GM03348 (cell line): ENCODE measurements around the gene PUDP.
"Not testable (repeated sequence)": the region's sequence is repeated elsewhere in the genome, so short reads cannot be mapped to it uniquely, and the experiment has no call there.

Experiments
- DNase-seq: peaks from one replicate; pipeline ENCODE4 v3.0.0; 2012; ENCODE audit warnings: low spot score

Gene PUDP

DNA sequence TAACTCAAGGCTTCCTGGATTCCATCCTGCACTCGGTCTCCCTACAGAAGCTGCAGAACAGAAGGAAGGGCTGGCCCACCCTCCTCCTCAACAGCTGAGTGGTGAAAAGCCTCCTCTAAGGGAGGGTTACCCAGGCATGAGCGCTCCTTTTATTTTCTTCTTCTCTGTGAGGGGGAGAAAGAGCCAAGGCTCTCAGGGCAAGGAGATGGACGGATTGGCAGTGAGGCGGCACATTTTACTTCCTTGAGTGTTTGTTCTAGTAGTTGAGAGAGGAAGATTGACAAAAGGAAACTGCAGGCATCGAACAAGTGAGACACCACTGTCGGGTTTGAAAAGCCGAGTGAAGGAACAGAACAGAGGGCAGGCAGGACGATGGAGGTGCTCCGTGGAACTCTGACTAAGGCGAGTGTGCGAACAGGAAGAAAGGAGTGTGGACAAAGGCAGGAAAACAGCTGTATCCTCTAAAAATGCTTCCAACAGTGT lies 38.9 kb downstream of the PUDP start:
- DNase-seq: peak; percentile 12

DNA sequence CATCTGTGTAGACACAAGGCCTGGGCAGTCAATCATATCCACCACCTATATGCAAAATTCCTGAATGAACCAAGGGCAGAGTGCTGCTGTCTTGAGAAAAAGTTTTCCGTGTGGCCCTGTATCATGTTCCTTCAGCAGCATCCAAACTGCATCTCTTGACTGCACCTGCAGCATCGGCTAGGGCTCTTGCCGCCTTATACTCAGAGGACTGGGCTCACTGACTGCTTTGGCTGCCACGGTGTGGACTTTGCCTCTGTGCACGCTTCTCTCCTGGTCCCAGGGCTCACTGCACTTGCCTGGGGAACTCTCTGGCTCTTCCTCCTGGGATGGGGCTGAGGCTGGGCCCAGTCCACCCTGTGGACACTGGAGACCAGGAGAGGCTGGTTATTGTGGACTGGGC lies 39.9 kb downstream of the PUDP start:
- no peak for DNase-seq

DNA sequence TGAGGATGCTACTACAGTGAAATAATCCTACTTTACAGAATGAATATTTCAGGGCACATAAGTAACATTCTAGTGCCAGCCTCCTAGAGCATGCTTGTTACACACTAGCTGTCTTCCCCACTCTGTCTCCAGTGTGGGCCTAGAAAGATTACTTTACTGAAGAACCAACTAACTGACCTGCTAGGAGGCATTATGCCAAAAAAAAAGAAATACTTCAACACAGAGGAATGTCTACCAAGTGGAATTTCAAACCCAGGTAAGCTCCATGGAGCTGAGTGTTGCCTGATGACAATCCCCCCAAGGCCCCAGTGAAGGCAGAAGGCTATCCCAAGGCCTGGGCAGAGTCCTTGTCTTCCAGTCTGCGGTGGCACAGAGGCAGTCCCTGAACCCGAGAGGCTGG lies 41.3 kb downstream of the PUDP start:
- no peak for DNase-seq

DNA sequence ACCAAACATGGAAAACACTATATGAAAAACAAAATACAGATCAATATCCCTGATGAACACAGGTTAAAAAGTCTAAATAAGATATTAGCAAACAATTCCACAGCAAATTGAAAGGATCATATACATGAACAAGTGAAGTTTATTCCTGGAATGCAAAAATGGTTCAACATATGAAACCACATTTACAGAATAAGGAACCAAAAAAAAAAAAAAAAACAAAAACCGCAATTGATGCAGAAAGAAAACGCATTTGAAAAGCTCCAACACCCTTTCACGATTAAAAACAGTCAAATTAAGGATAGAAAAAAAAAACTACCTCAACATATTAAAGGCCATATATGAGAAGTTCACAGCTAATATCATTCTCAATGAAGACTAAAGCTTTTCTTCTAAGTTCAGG lies 45.8 kb downstream of the PUDP start:
- DNase-seq: no peak

DNA sequence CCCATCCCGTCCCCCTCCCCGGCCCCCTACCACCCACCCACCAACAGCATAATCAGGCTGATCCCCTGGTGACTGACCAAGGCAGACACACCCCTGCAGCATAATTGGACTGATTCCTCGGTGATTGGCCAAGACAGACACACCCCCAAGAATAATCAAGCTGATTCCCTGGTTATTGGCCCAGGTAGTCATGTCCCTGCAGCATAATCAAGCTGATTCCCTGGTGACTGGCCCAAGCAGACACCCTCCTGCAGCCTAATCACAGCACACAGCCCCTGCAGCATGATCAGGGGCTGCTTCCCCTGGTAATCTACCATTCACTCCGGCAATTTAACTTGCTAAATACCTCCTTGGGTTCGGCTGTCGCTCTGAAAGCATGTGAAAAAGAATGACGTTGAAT lies 47.9 kb downstream of the PUDP start:
- no peak for DNase-seq

DNA sequence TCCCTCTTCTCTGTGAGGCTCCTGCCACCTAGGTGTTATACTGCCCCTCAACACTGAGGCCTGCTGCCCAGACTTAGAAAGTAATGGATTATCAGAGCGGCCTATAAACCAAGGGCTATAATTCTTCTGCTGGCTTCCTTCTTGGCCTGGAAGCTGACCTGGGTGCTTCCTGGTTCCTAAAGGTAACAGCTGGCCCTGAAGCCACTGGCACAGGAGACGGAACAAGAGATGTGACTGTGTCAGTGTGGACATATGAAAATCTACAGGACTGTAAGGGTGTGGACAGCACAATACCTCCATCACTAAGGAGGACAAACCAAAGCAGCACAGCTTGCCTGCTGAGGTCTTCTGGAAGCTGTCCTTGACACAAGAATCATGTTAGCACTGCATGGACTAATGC lies 52.3 kb downstream of the PUDP start:
- DNase-seq: not testable (repeated sequence)

DNA sequence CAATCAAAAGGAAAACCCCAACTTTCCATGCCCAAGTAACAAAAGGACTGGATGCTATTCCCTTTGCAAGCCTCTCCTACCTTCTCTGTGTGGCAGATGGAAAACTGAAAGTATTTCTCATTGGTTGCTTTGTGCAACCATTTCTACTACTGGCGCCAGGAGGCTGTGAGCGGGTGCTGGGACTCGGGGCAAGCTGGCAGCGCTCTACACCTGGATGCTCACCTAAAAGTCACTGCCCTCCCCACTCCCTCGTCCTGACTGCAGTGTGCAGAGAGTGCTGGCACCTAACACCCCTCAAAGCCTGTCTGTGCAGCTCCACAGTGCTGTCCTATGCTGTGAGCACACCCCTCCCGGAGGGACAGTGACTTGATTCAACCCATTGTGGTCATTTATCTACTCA lies 54.6 kb downstream of the PUDP start:
- DNase-seq: no peak

DNA sequence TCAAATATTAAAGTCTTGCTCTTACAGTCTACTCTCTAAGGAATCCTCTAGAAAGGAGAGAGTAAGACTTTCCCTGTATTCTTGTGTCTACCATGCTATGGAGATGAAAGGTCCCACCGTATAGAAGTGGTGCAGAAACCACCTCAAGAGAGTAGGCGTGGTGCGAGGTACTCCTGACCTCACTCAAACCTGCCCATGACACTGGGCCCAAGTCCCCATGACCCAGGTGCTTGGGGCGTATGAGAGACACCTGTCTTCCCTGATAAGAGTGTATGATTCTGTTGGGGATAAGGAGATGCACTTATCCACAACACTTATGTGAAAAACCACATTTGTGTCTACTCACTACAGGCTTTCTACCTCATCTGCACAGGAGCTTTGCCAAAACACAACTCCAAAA lies 55.4 kb downstream of the PUDP start:
- DNase-seq: no peak

DNA sequence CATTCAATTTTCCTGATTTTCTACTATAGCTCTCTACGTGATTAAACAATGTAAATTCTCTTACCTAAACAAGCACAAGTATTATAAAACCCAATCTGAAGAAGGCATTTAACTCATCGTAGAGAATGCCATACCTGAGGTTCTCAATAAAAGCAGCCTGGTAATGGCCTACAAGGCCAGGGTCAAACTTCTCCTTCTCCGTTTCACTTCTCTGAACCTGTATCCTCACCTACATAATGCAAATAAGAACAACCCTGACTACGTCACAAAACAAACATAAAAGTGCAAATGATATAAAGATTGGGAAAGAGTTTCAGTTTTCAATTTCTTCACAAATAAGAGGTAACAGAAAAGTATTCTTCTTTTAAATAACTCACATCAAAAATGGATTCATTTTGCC lies 56.0 kb downstream of the PUDP start:
- no peak for DNase-seq

DNA sequence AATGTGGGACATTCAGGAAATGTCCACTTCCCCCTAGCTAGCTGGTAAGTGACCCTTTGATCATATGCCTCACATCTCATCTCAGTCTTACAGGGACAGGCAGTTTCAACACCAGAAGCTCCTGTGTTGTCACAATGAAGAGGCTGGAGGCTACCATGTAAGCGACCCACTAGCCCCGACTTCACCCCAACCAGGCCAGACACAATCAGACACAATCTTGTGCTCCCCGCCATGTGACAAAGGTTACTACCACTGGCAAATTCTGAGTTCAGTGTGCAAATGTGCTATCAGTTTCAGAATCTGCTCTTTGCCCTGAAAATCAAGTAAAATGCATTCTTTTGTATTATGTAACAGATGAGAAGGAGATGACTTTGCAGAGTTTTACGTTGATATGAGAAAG lies 57.3 kb downstream of the PUDP start:
- DNase-seq: no peak

DNA sequence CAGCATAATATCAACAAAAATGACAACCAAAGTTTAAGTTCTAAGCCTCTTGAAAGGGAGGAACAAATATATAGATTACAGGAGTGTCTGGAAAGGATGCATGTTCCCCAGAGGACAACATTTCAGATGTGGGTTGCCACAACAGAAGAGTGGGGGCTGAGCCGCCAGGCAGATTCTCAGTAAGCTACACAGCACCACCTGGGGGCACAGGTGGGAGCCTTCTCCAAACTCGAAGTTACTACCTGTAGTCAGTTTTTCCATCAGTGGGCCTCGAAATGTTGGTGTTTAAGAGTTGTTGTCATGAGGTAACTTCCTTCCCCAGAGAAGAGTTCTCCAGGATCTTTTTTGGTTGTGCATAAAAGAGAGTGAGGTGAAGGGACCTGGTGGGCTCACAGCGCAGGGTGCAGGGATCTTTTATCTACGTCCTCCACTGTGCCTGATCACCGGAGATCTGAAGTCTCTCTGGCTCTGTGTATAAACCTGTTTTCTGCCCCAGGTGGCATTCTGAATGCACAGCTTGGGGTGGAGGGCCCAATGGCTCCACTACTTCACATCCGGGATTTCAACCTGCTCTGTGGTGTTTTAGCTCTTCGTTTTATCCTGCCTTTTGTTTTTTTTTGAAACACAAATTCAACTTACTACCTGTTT lies 58.9 kb downstream of the PUDP start:
- no peak for DNase-seq

DNA sequence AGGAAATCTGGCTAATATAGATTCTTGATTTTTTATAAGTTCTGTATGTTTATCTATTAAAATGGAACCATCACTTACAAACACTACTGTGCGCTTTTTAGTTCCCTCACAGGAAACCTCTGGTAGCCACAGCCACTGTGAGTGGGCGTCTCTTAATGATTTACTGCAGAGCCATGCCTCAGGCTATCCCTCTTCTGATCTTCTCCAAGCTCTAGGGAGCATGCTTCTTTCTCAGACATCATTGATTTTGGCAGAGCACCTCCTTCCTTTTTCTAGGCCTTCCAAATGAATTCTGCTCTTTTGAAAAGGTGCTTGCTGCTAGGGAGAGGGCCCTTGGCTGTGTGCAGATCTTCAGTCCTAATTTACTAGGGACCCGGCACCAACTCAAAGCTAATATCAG lies 61.6 kb downstream of the PUDP start:
- no peak for DNase-seq

DNA sequence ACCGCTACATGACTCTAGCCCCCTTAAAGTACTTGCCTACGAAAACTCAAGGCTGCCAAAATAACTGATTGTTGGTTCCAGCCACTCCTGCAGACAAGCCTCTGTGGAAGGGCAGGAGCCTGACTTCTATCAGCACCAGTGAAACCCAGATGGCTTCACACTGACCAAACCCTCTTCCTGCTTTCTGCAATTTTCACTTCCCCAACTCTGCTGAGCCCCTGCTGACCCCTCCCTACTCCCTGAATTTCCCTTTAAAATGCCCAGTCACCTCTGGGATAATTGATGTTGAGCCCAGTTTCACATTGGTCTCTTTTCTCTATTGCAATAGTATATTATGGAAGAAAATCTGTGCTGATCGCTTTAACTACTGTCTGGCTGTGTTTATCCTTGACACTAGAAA lies 62.1 kb downstream of the PUDP start:
- no peak for DNase-seq

DNA sequence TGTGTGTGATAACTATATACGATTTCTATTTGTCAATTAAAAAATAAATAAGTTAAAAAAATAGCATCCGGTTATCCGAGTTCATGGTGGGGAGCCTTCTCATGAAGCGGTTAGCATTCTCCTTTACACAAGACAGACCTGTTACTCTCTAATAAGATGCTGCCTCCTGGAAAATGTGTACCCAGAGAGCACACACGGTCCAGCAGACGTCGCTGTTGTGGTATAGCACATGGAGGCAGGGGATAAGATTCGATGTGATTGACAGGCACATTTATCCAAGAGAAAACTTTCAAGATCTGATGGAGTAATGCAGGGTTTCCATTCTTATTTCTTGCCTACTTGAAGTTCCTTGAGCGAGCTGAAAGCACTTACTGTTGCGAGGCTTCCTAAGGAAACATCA lies 63.1 kb downstream of the PUDP start:
- no peak for DNase-seq

DNA sequence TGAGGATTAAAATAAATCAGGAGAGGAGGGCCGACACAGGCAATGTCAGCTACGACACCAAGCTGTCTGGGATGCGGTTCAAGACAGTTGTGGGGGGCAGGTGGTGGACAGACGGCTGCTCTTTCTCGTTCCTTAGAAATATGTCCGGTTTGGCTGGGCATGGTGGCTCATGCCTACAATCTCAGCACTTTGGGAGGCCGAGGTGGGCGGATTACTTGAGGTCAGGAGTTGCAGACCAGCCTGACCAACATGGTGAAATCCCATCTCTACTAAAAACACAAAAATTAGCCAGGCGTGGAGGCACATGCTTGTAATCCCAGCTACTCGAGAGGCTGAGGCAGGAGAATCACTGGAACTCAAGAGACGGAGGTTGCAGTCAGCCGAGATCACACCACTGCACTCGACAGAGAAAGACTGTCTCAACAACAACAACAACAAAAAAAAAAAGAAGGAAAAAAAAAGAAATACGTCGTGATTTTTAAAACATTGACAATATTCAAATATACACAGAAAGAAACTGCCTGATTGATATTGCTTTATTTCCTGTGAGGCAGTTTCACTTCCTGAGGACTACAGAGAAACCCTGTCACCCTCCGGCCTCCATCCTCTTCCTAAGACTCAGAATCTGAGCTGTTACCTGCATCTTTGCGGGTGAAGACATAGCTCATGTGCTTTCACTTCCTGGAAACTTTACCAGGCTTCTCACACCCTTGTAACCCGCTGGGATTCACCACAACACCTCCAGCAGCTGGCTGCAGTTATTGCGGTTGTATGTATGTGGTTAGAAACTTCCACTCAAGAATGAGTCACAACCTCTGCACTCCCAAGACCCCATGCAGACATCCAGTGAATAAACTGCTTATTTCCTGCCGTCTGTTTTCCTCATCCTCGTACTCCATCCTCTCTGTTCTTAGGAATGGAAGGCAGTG lies 64.2 kb downstream of the PUDP start:
- peak; percentile 72 for DNase-seq

DNA sequence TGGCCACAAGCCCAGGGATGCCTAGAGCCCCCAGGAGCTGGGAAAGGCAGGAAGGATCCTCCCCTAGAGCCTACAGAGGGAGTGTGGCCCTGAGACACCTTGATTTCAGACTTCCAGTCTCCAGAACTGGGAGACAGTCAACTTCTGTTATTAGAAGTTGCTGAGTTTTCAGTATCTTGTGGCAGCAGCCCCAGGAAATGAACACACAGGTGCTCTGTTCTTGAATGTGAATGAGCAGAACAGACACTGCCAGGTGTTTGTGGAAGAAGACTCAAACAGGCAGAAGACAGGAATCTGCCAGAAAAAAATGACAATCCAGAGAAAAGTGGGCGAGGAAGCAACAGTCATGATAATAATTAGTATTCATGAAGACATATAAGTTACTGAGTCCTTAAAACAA lies 64.9 kb downstream of the PUDP start:
- no peak for DNase-seq

DNA sequence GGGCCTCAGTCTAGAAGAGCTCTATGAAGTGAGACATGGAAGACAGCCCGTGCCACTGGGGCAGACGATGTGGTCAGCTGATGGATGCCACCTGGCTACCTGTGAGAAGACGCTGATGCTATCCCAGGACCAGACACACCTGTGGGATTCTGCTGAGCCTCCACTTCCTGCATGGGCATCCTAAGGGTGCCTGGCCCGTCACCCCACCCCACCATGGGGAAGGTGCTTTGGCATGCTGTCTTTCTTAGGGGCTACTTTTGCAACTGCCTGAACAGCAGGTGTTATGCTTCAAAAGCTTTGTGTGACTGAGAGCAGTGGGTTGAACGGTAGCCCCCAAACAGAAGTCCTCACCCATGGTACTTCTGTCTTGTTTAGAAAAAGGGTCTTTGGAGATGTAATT lies 65.4 kb downstream of the PUDP start:
- DNase-seq: no peak

DNA sequence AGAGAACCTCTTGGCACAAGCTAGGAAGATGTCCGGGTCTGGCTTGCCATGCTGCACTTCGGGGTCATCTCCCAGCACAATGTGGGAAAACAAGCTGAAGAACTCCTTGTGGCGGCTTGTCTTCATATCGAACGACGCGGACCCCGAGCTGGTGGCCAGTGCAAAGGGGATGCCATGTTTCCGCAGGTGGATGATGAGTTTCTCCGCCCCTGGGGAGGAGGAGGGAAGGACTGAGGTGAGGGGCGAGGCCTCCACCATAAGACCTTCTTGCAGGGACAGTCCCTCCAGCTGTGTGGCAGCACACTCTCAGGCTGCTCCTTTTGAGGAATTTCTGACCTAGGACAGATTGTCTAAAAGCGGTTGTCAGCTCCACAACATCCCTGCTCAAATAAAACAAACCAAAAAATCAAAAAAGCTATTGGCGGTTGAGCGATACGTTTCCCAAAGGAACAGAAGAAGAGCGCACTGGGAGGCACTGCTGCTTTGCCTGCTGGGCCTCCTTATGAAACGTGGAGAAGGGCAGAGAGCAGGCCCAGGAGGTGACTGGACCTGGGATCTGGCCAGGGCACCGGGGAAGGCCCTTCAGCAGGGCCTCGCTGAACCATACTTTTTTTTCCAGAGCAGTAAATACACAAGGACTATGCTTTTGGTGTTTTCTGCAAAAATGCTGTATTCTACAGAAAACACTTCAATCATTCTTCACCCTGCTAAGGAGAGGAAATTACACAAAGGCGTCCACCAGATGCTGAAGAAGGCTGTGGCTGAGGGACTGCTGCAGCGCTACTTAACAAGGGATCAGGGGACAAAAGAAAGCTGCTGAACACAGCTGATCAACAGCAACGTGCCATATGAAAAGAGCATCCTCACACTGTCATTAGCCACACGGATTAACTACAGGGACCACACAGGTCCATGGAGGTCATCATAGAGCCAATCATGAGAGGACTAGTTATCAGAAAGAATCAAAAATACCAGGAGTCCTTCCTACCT lies 70.4 kb downstream of the PUDP start:
- no peak for DNase-seq

DNA sequence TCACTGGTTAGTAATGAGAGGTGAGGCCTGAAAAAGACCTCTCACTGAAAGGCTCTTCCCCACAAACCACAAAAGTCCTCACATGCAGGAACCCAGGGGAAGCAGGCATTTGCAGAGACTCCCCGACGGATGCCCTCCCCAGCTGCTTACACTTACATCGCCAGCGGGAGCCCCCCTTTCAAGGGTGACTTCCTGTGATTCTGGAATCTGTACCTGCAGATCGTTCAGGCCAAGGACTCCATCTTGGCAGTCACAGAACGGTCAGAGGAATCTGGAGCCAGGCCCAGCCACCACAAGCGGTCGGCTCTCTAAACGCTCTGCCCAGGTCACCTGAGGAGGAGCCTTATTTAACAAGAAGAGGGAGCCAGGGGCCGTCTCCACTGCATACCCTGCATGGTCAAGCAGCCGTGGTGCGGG lies 71.7 kb downstream of the PUDP start:
- DNase-seq: no peak

DNA sequence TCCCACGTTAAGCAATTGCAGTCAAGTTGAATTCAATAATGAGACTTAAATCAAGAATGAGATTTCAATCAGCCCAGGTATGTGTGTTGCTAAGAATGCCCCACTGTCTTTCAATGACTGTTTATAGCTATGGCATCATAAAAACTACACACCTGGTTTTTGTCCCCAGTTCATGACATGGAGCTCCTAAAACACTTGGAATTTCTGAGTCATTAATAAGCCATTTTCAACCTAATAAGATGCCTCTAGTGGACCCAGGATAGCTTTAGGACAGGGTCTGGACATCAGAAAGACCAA lies 73.1 kb downstream of the PUDP start:
- DNase-seq: no peak

DNA sequence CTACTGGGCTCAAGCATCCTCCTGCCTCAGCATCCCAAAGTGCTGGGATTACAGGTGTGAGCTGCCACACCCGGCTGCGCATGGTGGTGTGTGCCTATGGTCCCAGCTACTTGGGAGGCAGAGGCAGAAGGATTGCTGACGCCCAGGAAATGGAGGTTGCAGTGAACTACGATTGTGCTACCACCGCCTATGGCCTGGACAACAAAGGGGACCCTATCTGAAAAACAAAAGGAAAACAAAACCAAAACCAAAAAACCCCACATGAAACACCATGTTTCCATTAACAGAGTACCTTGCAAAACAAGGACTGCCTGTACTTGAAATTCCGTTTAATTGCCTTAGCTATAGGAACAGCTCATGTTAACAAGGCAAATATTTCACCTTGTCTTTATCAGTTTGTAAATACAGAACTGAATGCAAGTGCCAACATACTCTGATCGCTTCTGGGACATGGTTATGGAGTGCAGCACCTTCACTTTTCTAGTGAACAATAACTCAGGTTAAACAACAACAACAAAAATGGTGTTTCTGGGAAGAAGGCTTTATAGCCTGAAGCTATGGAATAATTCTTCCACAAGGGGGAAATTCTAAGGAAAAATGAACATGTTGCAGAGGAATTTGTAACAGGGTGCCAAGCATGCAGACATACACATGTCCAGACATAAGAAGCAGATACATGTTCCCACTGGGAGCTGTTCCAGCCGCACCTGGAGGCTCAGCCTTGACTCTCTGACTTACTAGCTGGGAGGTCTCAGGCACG lies 73.6 kb downstream of the PUDP start:
- DNase-seq: no peak

DNA sequence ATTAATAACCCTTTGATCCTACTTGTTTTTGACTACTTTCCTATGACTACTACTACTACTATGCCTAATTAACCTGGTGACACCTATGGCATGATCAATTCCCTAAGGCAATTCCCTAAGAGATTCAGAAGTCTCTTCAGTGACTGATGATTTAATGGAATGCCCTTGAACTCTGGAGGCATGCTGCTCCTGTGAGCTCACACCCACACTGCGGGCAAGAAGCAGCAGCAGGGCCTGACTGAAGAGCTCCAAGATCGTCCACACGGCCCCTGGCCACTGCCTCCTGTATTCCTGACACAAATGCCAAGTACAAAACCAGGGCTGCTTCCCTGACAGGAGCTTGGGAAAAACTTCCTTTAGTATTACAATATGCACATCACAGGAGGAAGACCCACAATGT lies 74.6 kb downstream of the PUDP start:
- DNase-seq: no peak
